ENCODE results near the gene MYMK.

Gene MYMK

GRCh38 chr9:133483611-133484010 is 41.1 kb downstream of the MYMK start:
- no peak for DNase-seq (ENCODE audit: low read depth)

GRCh38 chr9:133478851-133479711 is 45.7 kb downstream of the MYMK start, which contains the start of gene SLC2A6:
Gene SLC2A6 (minus strand): TSS chr9:133479099. CDS start chr9:133479059, 40 bp downstream.
- peak; percentile 60 for DNase-seq (ENCODE audit: low read depth)

- DNase-seq (ENCODE audit: low read depth), result no peak
Observed at GRCh38 chr9:133477992-133478850, 46.5 kb downstream of the MYMK start.

GRCh38 chr9:133477461-133477860 is 47.3 kb downstream of the MYMK start:
- no peak for DNase-seq (ENCODE audit: low read depth)

- no peak for DNase-seq (ENCODE audit: low read depth)
Observed at GRCh38 chr9:133476941-133477340, 47.8 kb downstream of the MYMK start.

GRCh38 chr9:133476036-133476931 is 48.5 kb downstream of the MYMK start:
- DNase-seq (ENCODE audit: low read depth), result no peak

- no peak for DNase-seq (ENCODE audit: low read depth)
Observed at GRCh38 chr9:133475292-133476012, 49.3 kb downstream of the MYMK start.

GRCh38 chr9:133474853-133475252 is 49.9 kb downstream of the MYMK start:
- no peak for DNase-seq (ENCODE audit: low read depth)

GRCh38 chr9:133474215-133474614 is 50.5 kb downstream of the MYMK start:
- DNase-seq (ENCODE audit: low read depth), result no peak

- no peak for DNase-seq (ENCODE audit: low read depth)
Observed at GRCh38 chr9:133473743-133474142, 51.0 kb downstream of the MYMK start.

GRCh38 chr9:133472753-133473378 is 51.9 kb downstream of the MYMK start:
- no peak for DNase-seq (ENCODE audit: low read depth)

GRCh38 chr9:133472277-133472645 is 52.5 kb downstream of the MYMK start:
- DNase-seq (ENCODE audit: low read depth), result no peak

GRCh38 chr9:133471551-133472276 is 53.0 kb downstream of the MYMK start:
- no peak for DNase-seq (ENCODE audit: low read depth)

- no peak for DNase-seq (ENCODE audit: low read depth)
Observed at GRCh38 chr9:133470988-133471387, 53.8 kb downstream of the MYMK start.

- DNase-seq (ENCODE audit: low read depth), result no peak
Observed at GRCh38 chr9:133470427-133470924, 54.3 kb downstream of the MYMK start.

- no peak for DNase-seq (ENCODE audit: low read depth)
Observed at GRCh38 chr9:133468777-133469421, 55.9 kb downstream of the MYMK start.

- no peak for DNase-seq (ENCODE audit: low read depth)
Observed at GRCh38 chr9:133468374-133468773, 56.4 kb downstream of the MYMK start.

- DNase-seq (ENCODE audit: low read depth), result no peak
Observed at GRCh38 chr9:133467101-133467500, 57.7 kb downstream of the MYMK start.

- DNase-seq (ENCODE audit: low read depth), result no peak
Observed at GRCh38 chr9:133465984-133466383, 58.8 kb downstream of the MYMK start.
